Stimulated activated CD4-positive, alpha-beta T cell treated with anti-CD3 and anti-CD28 coated beads, Interleukin-12 subunit alpha, Interleukin-12 subunit beta, amount 100 ng/mL, for 24 hours (primary cell): Measurements from ENCODE around the gene PDGFC.
"Not testable (repeated sequence)": the region's sequence is repeated elsewhere in the genome, so short reads cannot be mapped to it uniquely, and the experiment has no call there.

ENCODE experiments used
- DNase-seq, 2 experiments: peaks; one replicate each; pipeline ENCODE4 v3.0.0-alpha.2; 2020; ENCODE audit warnings: low read depth in 2 of 2

PDGFC gene

GRCh38 chr4:156901871-156902270 lies 69.7 kb downstream of the PDGFC start:
- DNase-seq, result no peak

GRCh38 chr4:156898373-156899117 lies 73.1 kb downstream of the PDGFC start:
- no peak for DNase-seq

- DNase-seq, result no peak
Observed at GRCh38 chr4:156896527-156896926, 75.1 kb downstream of the PDGFC start.

- DNase-seq, result no peak
Observed at GRCh38 chr4:156894234-156894633, 77.4 kb downstream of the PDGFC start.

GRCh38 chr4:156892805-156893204 lies 78.8 kb downstream of the PDGFC start:
- no peak for DNase-seq

GRCh38 chr4:156889616-156890594 lies 81.7 kb downstream of the PDGFC start:
- no peak for DNase-seq

- DNase-seq, result no peak
Observed at GRCh38 chr4:156888762-156889161, 82.8 kb downstream of the PDGFC start.

- DNase-seq, result no peak
Observed at GRCh38 chr4:156886481-156886880, 85.1 kb downstream of the PDGFC start.

GRCh38 chr4:156885374-156885773 lies 86.2 kb downstream of the PDGFC start:
- no peak for DNase-seq

GRCh38 chr4:156884183-156884582 lies 87.4 kb downstream of the PDGFC start:
- DNase-seq, result no peak

- no peak for DNase-seq
Observed at GRCh38 chr4:156875704-156876103, 95.9 kb downstream of the PDGFC start.

GRCh38 chr4:156875055-156875454 lies 96.5 kb downstream of the PDGFC start:
- DNase-seq, result no peak

GRCh38 chr4:156873799-156874198 lies 97.8 kb downstream of the PDGFC start:
- no peak for DNase-seq

GRCh38 chr4:156870861-156871260 lies 100.7 kb downstream of the PDGFC start:
- no peak for DNase-seq

- no peak for DNase-seq
Observed at GRCh38 chr4:156870131-156870530, 101.5 kb downstream of the PDGFC start.

GRCh38 chr4:156866088-156866487 lies 105.5 kb downstream of the PDGFC start:
- not testable (repeated sequence) for DNase-seq

GRCh38 chr4:156865451-156865850 lies 106.1 kb downstream of the PDGFC start:
- no peak for DNase-seq

GRCh38 chr4:156858071-156858470 lies 113.5 kb downstream of the PDGFC start:
- DNase-seq, result no peak

- no peak for DNase-seq
Observed at GRCh38 chr4:156838761-156839160, 132.8 kb downstream of the PDGFC start.

- DNase-seq, result no peak
Observed at GRCh38 chr4:156837625-156838345, 133.8 kb downstream of the PDGFC start.

- no peak for DNase-seq
Observed at GRCh38 chr4:156832886-156833285, 138.7 kb downstream of the PDGFC start.

- no peak for DNase-seq
Observed at GRCh38 chr4:156830351-156830750, 141.2 kb downstream of the PDGFC start.
